H1 (cell line): ENCODE measurements around the gene ZNF814. TPM values are rescaled to one million over a fixed set of nuclear protein-coding genes. Genes with fewer than 3 reads are reported as not detected.
"Not testable (repeated sequence)": the region's sequence is repeated elsewhere in the genome, so short reads cannot be mapped to it uniquely, and the experiment has no call there.

ENCODE experiments used
- CTCF ChIA-PET: fragments of 300-600 bp; sonication (Branson Sonifier 250); formaldehyde crosslinking; loops from one replicate; lab custom pipeline; 2021; ENCODE audit not compliant: partially characterized antibody; lab: Charles Lee
- POLR2A ChIA-PET: fragments of 300-600 bp; sonication (Branson Sonifier 250); formaldehyde crosslinking; loops from one replicate; lab custom pipeline; 2021; ENCODE audit warnings: inconsistent platforms; ENCODE audit not compliant: partially characterized antibody; lab: Charles Lee
- DNase-seq, 2 experiments: peaks; one replicate each; pipeline versions ENCODE4 v3.0.0 to v3.0.0-alpha.2; 2010 to 2022; ENCODE audit warnings: low spot score in 2 of 2, low read depth in 1 of 2, mixed read lengths in 1 of 2
- FAIRE-seq: peaks from 2 replicates; lab custom pipeline; 2011; peaks lifted over from hg19 to GRCh38; lab: Jason Lieb, UNC
- H2AFZ ChIP-seq: 2 replicates; pipeline ENCODE4 v1.8.1; 2012; ENCODE audit warnings: low read length, inconsistent platforms
- H2AK5ac ChIP-seq: 2 replicates; pipeline ENCODE4 v1.6.1; 2013; ENCODE audit warnings: low read depth, low read length
- H2BK120ac ChIP-seq: replicated peaks from 2 replicates; pipeline ENCODE3; 2013; ENCODE audit warnings: low read depth, low read length, inconsistent platforms
- H2BK12ac ChIP-seq: 2 replicates; pipeline ENCODE4 v1.6.1; 2013; ENCODE audit warnings: low read depth, low read length
- H2BK15ac ChIP-seq: 2 replicates; pipeline ENCODE4 v1.6.1; 2013; ENCODE audit warnings: low read length
- H2BK20ac ChIP-seq: 2 replicates; pipeline ENCODE4 v1.6.1; 2013; ENCODE audit warnings: low read length
- H2BK5ac ChIP-seq: 2 replicates; pipeline ENCODE4 v1.6.1; 2013; ENCODE audit warnings: low read depth, low read length
- H3K14ac ChIP-seq: 2 replicates; pipeline ENCODE4 v1.6.1; 2013; ENCODE audit warnings: inconsistent platforms; ENCODE audit not compliant: insufficient read length
- H3K18ac ChIP-seq: 2 replicates; pipeline ENCODE4 v1.6.1; 2013; ENCODE audit warnings: low read length; ENCODE audit errors: extremely low read depth
- H3K23ac ChIP-seq: 2 replicates; pipeline ENCODE4 v1.6.1; 2013; ENCODE audit warnings: inconsistent platforms; ENCODE audit not compliant: insufficient read length
- H3K23me2 ChIP-seq: 2 replicates; pipeline ENCODE4 v1.6.1; 2013; ENCODE audit warnings: low read depth, low read length
- H3K27ac ChIP-seq: 2 replicates; pipeline ENCODE4 v1.6.1; 2011; ENCODE audit warnings: low read depth, low read length, inconsistent platforms
- H3K27me3 ChIP-seq, 4 experiments: replicated peaks in 1 of 4; 1 replicate in 1 of 4; 2 replicates in 3 of 4; pipeline versions ENCODE4 v1.6.1 to v1.8.1; 2011 to 2013; ENCODE audit warnings: low read length in 3 of 4, mild to moderate bottlenecking in 3 of 4, inconsistent platforms in 2 of 4, mixed read lengths in 2 of 4, moderate library complexity in 1 of 4; ENCODE audit not compliant: control insufficient read depth in 3 of 4, insufficient read depth in 3 of 4; ENCODE audit errors: extremely low read depth in 1 of 4
- H3K36me3 ChIP-seq, 4 experiments: 2 replicates each; pipeline versions ENCODE4 v1.6.1 to v1.8.1; 2011 to 2013; ENCODE audit warnings: mild to moderate bottlenecking in 4 of 4, low read length in 3 of 4, moderate library complexity in 2 of 4, control low read depth in 1 of 4, inconsistent platforms in 1 of 4; ENCODE audit not compliant: insufficient read depth in 4 of 4, control insufficient read depth in 2 of 4
- H3K4ac ChIP-seq: replicated peaks from 2 replicates; pipeline ENCODE3; 2013; ENCODE audit warnings: low read length, low read depth, mixed read lengths, inconsistent platforms; ENCODE audit not compliant: insufficient read length
- H3K4me1 ChIP-seq, 4 experiments: replicated peaks in 1 of 4; 1 replicate in 1 of 4; 2 replicates in 3 of 4; pipeline versions ENCODE4 v1.6.1 to v1.8.1; 2011 to 2013; ENCODE audit warnings: low read length in 3 of 4, inconsistent platforms in 2 of 4, mixed read lengths in 1 of 4; ENCODE audit not compliant: insufficient read depth in 4 of 4, control insufficient read depth in 3 of 4
- H3K4me2 ChIP-seq, 2 experiments: 2 replicates each; pipeline versions ENCODE4 v1.6.1 to v1.8.1; 2011 to 2013; ENCODE audit warnings: low read depth in 2 of 2, low read length in 2 of 2, control low read depth in 1 of 2, inconsistent platforms in 1 of 2, mild to moderate bottlenecking in 1 of 2; ENCODE audit not compliant: insufficient read depth in 1 of 2
- H3K4me3 ChIP-seq, 4 experiments: fragments of 200-600, 300-600 bp in 1 of 4; sonication (generic), shearing (Covaris generic), sonication (Bioruptor Twin) in 1 of 4; 2 replicates each; pipeline versions ENCODE4 v1.5.1 to v1.8.1; 2011 to 2016; ENCODE audit warnings: low read length in 4 of 4, low read depth in 3 of 4, control low read depth in 2 of 4, inconsistent platforms in 2 of 4, mild to moderate bottlenecking in 2 of 4, mixed read lengths in 1 of 4, moderate library complexity in 1 of 4; ENCODE audit not compliant: insufficient read depth in 2 of 4; ENCODE audit errors: extremely low read depth in 1 of 4
- H3K56ac ChIP-seq: replicated peaks from 2 replicates; pipeline ENCODE3; 2013; ENCODE audit warnings: low read depth, mild to moderate bottlenecking, mixed read lengths, low read length, inconsistent platforms; ENCODE audit not compliant: insufficient read length
- H3K79me1 ChIP-seq: 2 replicates; pipeline ENCODE4 v1.6.1; 2013; ENCODE audit warnings: low read depth, low read length, control low read depth
- H3K79me2 ChIP-seq, 2 experiments: 2 replicates each; pipeline versions ENCODE4 v1.6.1 to v1.8.1; 2012 to 2013; ENCODE audit warnings: low read length in 2 of 2, mild to moderate bottlenecking in 2 of 2, inconsistent platforms in 1 of 2; ENCODE audit not compliant: insufficient read depth in 2 of 2, control insufficient read depth in 1 of 2
- H3K9ac ChIP-seq, 4 experiments: replicated peaks in 1 of 4; 1 replicate in 1 of 4; 2 replicates in 3 of 4; pipeline versions ENCODE4 v1.6.1 to v1.8.1; 2011 to 2013; ENCODE audit warnings: low read depth in 3 of 4, low read length in 3 of 4, control low read depth in 2 of 4, mild to moderate bottlenecking in 2 of 4, moderate library complexity in 2 of 4, inconsistent platforms in 1 of 4; ENCODE audit errors: extremely low read depth in 1 of 4
- H3K9me3 ChIP-seq, 2 experiments: 2 replicates each; pipeline versions ENCODE4 v1.6.1 to v1.8.1; 2012 to 2013; ENCODE audit warnings: mild to moderate bottlenecking in 2 of 2, moderate library complexity in 2 of 2, control low read depth in 1 of 2, inconsistent platforms in 1 of 2, low read depth in 1 of 2, low read length in 1 of 2, mixed read lengths in 1 of 2; ENCODE audit not compliant: insufficient read depth in 2 of 2
- H4K20me1 ChIP-seq, 2 experiments: replicated peaks in 1 of 2; 2 replicates each; pipeline versions ENCODE3 to v1.8.1; 2011 to 2013; ENCODE audit warnings: inconsistent platforms in 2 of 2, low read length in 2 of 2, mild to moderate bottlenecking in 1 of 2; ENCODE audit not compliant: insufficient read depth in 2 of 2, control insufficient read depth in 1 of 2
- H4K5ac ChIP-seq: 2 replicates; pipeline ENCODE4 v1.6.1; 2013; ENCODE audit warnings: low read length, low read depth, mixed read lengths, inconsistent platforms; ENCODE audit not compliant: insufficient read length
- H4K8ac ChIP-seq: 2 replicates; pipeline ENCODE4 v1.8.0; 2013; ENCODE audit warnings: mild to moderate bottlenecking, moderate library complexity, low read length, inconsistent platforms; ENCODE audit not compliant: insufficient read depth; ENCODE audit errors: extremely low read depth
- H4K91ac ChIP-seq: replicated peaks from 2 replicates; pipeline ENCODE3; 2013; ENCODE audit warnings: low read length, mixed read lengths, inconsistent platforms; ENCODE audit not compliant: insufficient read length
- WGBS, 2 experiments: shearing (Covaris generic) in 1 of 2; methylation state at CpG; one replicate each; pipeline versions ENCODE4 v1.1.6 to v1.1.7; 2013 to 2015; ENCODE audit warnings: low lambda C conversion rate in 2 of 2, mixed read lengths in 2 of 2, inconsistent platforms in 1 of 2, low coverage in 1 of 2, missing lambda C conversion rate in 1 of 2; ENCODE audit not compliant: insufficient replicate concordance in 2 of 2, insufficient coverage in 1 of 2, insufficient read length in 1 of 2; ENCODE audit errors: extremely low coverage in 1 of 2, missing lambda C conversion rate in 1 of 2; 5-methylcytosine and 5-hydroxymethylcytosine counted together
- polyA plus RNA-seq, 7 experiments: library from polyadenylated mRNA; depleted of rRNA in 3 of 7; stranded (reverse) in 5 of 7; unstranded in 2 of 7; fragments of >200 nt in 5 of 7; fragments of 200-250 nt in 2 of 7; gene quantifications; 1 replicate in 5 of 7; 2 replicates in 1 of 7; 4 replicates in 1 of 7; pipeline versions ENCODE4 v1.2.1 to v1.2.3, GENCODE V29; 2011 to 2013; ENCODE audit warnings: missing spikeins in 2 of 7, mixed read lengths in 2 of 7
- total RNA-seq: library from RNA; stranded (reverse); fragmentation: NEBNext Ultra II Directional; extraction: Animal tissue kit (Norgen Biotek cat#: 25700); gene quantifications from 2 replicates; pipeline ENCODE4 v1.2.1, GENCODE V29; 2021

The ZNF814 gene
- total and polyA plus RNA-seq, 2 of the 8 experiments (the other 6 are each of a cell fraction or from before 2014, with no cell fraction given): 90.9 to 99.6 TPM

- not testable (repeated sequence) for H3K9ac ChIP-seq, H3K4me3 ChIP-seq, H3K79me1 ChIP-seq, H3K9me3 ChIP-seq, H2BK120ac ChIP-seq, H4K8ac ChIP-seq, H3K56ac ChIP-seq, FAIRE-seq, H3K18ac ChIP-seq, H3K14ac ChIP-seq, H3K4me1 ChIP-seq, H4K5ac ChIP-seq, H3K23ac ChIP-seq, H4K91ac ChIP-seq, H3K23me2 ChIP-seq, DNase-seq, H3K27me3 ChIP-seq, H2BK12ac ChIP-seq, H4K20me1 ChIP-seq, H3K27ac ChIP-seq, H2AFZ ChIP-seq, H2BK5ac ChIP-seq, H2BK20ac ChIP-seq, H3K4ac ChIP-seq, H2AK5ac ChIP-seq
- CTCF ChIA-PET: interaction anchor here (0.6 to 1.0 kb wide), 2 partner anchors 22 to 568 kb away, joined by 3 read pairs; no protein-coding TSS in a partner anchor
- H3K36me3 ChIP-seq: peaks cover 0 to 22% (median 8%) of the 10 kb centered on the region in 4 experiments
- H2BK15ac ChIP-seq: 0 out of 2 replicates have a peak overlapping the region, but pooled peaks have one; percentile 81
- H3K79me2 ChIP-seq: peaks cover 0 to 35% of the 10 kb centered on the region in 2 experiments; a peak in 3 of 4 replicates
- POLR2A ChIA-PET: interaction anchor here (0.9 to 10.6 kb wide), 12 partner anchors 10 to 144 kb away, joined by 3 to 103 read pairs (median 5); partner anchors contain the start of genes ZNF417, ZNF552, ZNF587B and ZNF776
- peak overlapping the region in 1 of 2 experiments; percentile 88; a peak in 1 of 4 replicates for H3K4me2 ChIP-seq
- WGBS, 2 experiments: 95% methylated on average over 3 of the region's 6 CpGs; no CpG with 5 or more reads in 1 of the 2 experiments
Observed at GRCh38 chr19:57851812-57852603, 36.8 kb downstream of the ZNF814 start.
